Effector memory CD8-positive, alpha-beta T cell (primary cell): ENCODE data around the gene ABCA2.

Source experiments
- ATAC-seq: fragments of 150-1000 bp; cut with Tn5 transposase; replicated peaks from 2 replicates; pipeline ENCODE4 v1.10.0; 2021; ENCODE audit warnings: mild to moderate bottlenecking, moderate library complexity
- DNase-seq, 3 experiments: peaks; one replicate each; pipeline ENCODE4 v3.0.0; 2021
- H3K27ac Mint-ChIP-seq, 2 donors: one replicate each; pipeline ENCODE4 v1.8.0; 2022; ENCODE audit warnings: mild to moderate bottlenecking in 2 of 2, mixed read lengths in 2 of 2, moderate library complexity in 2 of 2
- H3K27me3 Mint-ChIP-seq, 2 donors: one replicate each; pipeline ENCODE4 v1.8.0; 2022; ENCODE audit warnings: mixed read lengths in 2 of 2
- H3K36me3 Mint-ChIP-seq: one replicate; pipeline ENCODE4 v1.8.0; 2022; ENCODE audit warnings: mild to moderate bottlenecking, moderate library complexity, mixed read lengths; ENCODE audit not compliant: insufficient read depth
- H3K4me1 Mint-ChIP-seq, 2 donors: one replicate each; pipeline ENCODE4 v1.8.0; 2022; ENCODE audit warnings: low read depth in 2 of 2, mixed read lengths in 2 of 2
- H3K4me3 Mint-ChIP-seq, 2 donors: one replicate each; pipeline ENCODE4 v1.8.0; 2022; ENCODE audit warnings: mild to moderate bottlenecking in 2 of 2, mixed read lengths in 2 of 2, moderate library complexity in 2 of 2
- H3K9me3 Mint-ChIP-seq, 2 donors: one replicate each; pipeline ENCODE4 v1.8.0; 2022; ENCODE audit warnings: mixed read lengths in 2 of 2

ABCA2 gene

GRCh38 chr9:136963341-136963740, 64.7 kb downstream of the ABCA2 start:
- peaks cover 21% of the 10 kb centered on the region for H3K36me3 Mint-ChIP-seq
- peaks cover 48 to 58% of the 10 kb centered on the region in 2 donors for H3K4me1 Mint-ChIP-seq
- H3K27ac Mint-ChIP-seq = peak overlapping the region; percentile 69 to 82
- DNase-seq = no peak
- ATAC-seq = no peak
- peak overlapping the region; percentile 25 to 56 for H3K4me3 Mint-ChIP-seq
- no peaks in the 10 kb centered on the region for H3K9me3 Mint-ChIP-seq
- no peaks in the 10 kb centered on the region for H3K27me3 Mint-ChIP-seq

- H3K9me3 Mint-ChIP-seq = no peaks in the 10 kb centered on the region
- no peak for ATAC-seq
- H3K36me3 Mint-ChIP-seq = peaks cover 21% of the 10 kb centered on the region
- no peak for DNase-seq
- H3K27me3 Mint-ChIP-seq = no peaks in the 10 kb centered on the region
- H3K4me1 Mint-ChIP-seq = peaks cover 48 to 63% of the 10 kb centered on the region in 2 donors
- H3K4me3 Mint-ChIP-seq = peak overlapping the region; percentile 25 to 56
- peak overlapping the region; percentile 69 to 82 for H3K27ac Mint-ChIP-seq
Measured at GRCh38 chr9:136962701-136963248, 65.3 kb downstream of the ABCA2 start.

- Mint-ChIP-seq H3K27ac (peak overlapping the region in 1 of 2 donors; percentile 82), H3K36me3 (peaks cover 19% of the 10 kb centered on the region), H3K9me3 (no peaks in the 10 kb centered on the region), H3K4me3 (peak overlapping the region; percentile 10 to 56), H3K4me1 (peaks cover 49 to 64% of the 10 kb centered on the region in 2 donors), H3K27me3 (no peaks in the 10 kb centered on the region)
- ATAC-seq = no peak
- no peak for DNase-seq
Measured at GRCh38 chr9:136962163-136962562, 65.9 kb downstream of the ABCA2 start.

DNA sequence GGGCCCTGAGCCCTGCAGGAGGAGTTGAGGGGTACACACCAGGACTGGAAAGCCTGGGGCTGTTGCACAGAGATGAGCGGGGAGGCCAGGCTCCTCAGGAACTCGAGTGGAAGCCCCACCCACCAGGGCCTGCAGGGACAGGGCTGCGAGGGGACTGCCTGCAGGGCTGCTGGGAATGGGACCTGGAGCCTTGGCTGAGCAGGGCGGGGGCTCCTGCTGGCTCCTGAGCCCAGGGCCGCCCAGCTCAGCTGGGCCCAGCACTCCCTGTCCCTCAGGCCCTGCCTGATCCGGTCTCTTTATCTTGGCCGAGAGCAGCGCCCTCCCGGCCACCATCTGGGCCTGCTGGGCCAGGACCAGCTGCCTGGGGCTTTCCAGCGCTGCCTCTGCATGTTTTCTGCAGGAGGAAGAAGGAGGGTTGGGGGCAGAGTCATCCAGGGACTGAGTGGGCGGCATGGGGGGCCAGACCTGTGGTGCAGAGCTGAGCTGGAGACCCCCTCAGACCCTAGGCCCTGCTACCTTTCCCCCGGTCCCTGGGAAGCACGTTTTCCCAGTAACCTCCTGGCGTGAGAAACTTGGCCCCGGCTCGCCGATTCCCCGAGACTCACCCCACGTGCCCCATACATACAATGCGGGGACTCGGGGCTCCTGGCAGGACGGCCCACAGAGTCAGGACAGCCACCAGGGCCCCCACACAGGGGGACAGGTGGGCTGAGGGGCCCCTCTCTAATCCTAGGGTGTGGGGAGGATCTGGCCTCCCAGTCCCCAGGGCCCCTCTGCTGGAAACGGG, 66.6 kb downstream of the ABCA2 start:
- Mint-ChIP-seq H3K4me3 (peak overlapping the region; percentile 75 to 79), H3K4me1 (peaks cover 51 to 67% of the 10 kb centered on the region in 2 donors), H3K36me3 (peaks cover 15% of the 10 kb centered on the region), H3K27me3 (no peaks in the 10 kb centered on the region), H3K9me3 (peaks cover 4 to 6% of the 10 kb centered on the region in 2 donors), H3K27ac (peak overlapping the region; percentile 81 to 93)
- ATAC-seq = no peak
- DNase-seq = no peak

- Mint-ChIP-seq H3K27me3 (no peaks in the 10 kb centered on the region), H3K4me3 (peak overlapping the region; percentile 75 to 79), H3K4me1 (peaks cover 50 to 65% of the 10 kb centered on the region in 2 donors), H3K36me3 (peaks cover 11% of the 10 kb centered on the region), H3K9me3 (peaks cover 4 to 8% of the 10 kb centered on the region in 2 donors), H3K27ac (peak overlapping the region; percentile 81 to 93)
- DNase-seq (no peak), ATAC-seq (no peak)
Measured at GRCh38 chr9:136960938-136961275, 67.1 kb downstream of the ABCA2 start.

DNA sequence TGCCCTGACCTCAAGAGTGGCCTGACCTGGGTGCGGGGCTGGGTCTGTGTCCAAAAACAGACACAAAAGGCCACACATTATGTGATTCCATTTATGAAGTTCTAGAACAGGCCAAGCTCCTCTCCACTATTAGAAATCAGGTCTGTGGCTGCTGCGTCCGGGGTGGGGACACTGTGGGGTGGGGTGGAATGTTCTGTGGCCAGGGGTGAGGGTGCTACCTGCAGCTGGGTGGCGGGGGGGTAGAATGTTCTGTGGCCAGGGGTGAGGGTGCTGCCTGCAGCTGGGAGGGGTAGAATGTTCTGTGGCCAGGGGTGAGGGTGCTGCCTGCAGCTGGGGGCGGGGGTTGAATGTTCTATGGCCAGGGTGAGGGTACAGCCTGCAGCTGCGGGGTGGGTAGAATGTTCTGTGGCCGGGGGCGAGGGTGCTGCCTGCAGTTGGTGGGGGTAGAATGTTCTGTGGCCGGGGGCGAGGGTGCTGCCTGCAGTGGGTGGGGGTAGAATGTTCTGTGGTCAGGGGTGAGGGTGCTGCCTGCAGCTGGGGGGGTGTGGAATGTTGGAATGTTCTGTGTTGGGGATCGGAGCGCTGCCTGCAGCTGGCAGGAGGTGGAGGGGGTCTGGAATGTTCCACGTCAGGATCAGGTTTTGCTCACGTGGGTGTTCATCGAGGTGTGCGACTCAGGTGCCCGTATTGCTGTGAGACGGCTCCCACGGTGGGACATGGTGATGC, 67.7 kb downstream of the ABCA2 start:
- Mint-ChIP-seq H3K36me3 (peaks cover 6% of the 10 kb centered on the region), H3K27me3 (no peaks in the 10 kb centered on the region), H3K4me1 (peaks cover 45 to 61% of the 10 kb centered on the region in 2 donors), H3K4me3 (peak overlapping the region; percentile 75 to 79), H3K27ac (peak overlapping the region; percentile 81 to 93), H3K9me3 (peaks cover 4 to 8% of the 10 kb centered on the region in 2 donors)
- DNase-seq = peak; percentile 56 to 60 (median 58)
- ATAC-seq = peak; percentile 91

GRCh38 chr9:136958898-136959850, 68.9 kb downstream of the ABCA2 start:
- no peak for DNase-seq
- Mint-ChIP-seq H3K9me3 (peaks cover 4 to 8% of the 10 kb centered on the region in 2 donors), H3K27ac (peak overlapping the region; percentile 81 to 93), H3K36me3 (peaks cover 5% of the 10 kb centered on the region), H3K4me3 (peak overlapping the region; percentile 75 to 79), H3K4me1 (peaks cover 49 to 60% of the 10 kb centered on the region in 2 donors), H3K27me3 (no peaks in the 10 kb centered on the region)
- ATAC-seq = no peak

GRCh38 chr9:136958473-136958872, 69.6 kb downstream of the ABCA2 start:
- peaks cover 4 to 8% of the 10 kb centered on the region in 2 donors for H3K9me3 Mint-ChIP-seq
- no peak for DNase-seq
- no peaks in the 10 kb centered on the region for H3K27me3 Mint-ChIP-seq
- peaks cover 5% of the 10 kb centered on the region for H3K36me3 Mint-ChIP-seq
- peak overlapping the region in 1 of 2 donors; percentile 79 for H3K4me3 Mint-ChIP-seq
- no peak for ATAC-seq
- peak overlapping the region; percentile 81 to 93 for H3K27ac Mint-ChIP-seq
- peaks cover 49 to 58% of the 10 kb centered on the region in 2 donors for H3K4me1 Mint-ChIP-seq

- H3K27me3 Mint-ChIP-seq = no peaks in the 10 kb centered on the region
- H3K36me3 Mint-ChIP-seq = peaks cover 5% of the 10 kb centered on the region
- peak overlapping the region in 1 of 2 donors; percentile 93 for H3K27ac Mint-ChIP-seq
- ATAC-seq (no peak), DNase-seq (no peak)
- peaks cover 44 to 52% of the 10 kb centered on the region in 2 donors for H3K4me1 Mint-ChIP-seq
- H3K4me3 Mint-ChIP-seq = peak overlapping the region in 1 of 2 donors; percentile 79
- peaks cover 4 to 8% of the 10 kb centered on the region in 2 donors for H3K9me3 Mint-ChIP-seq
Measured at GRCh38 chr9:136957901-136958300, 70.1 kb downstream of the ABCA2 start.

DNA sequence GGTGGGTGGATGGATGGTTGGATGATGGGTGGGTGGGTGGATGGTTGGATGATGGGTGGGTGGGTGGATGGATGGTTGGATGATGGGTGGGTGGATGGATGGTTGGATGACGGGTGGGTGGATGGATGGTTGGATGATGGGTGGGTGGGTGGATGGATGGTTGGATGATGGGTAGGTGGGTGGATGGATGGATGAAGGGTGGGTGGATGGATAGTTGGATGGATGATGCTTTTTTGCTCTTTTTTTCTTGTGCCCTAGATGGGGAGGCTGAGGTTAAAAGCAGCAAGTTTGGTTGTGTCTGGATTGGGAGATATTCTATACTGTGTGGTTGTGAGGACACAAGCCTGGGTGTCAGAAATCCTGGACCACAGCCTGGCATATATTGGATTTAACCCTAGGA, 70.6 kb downstream of the ABCA2 start:
- Mint-ChIP-seq H3K4me3 (no peak overlapping the region), H3K36me3 (peaks cover 5% of the 10 kb centered on the region), H3K27me3 (no peaks in the 10 kb centered on the region), H3K4me1 (peaks cover 40 to 48% of the 10 kb centered on the region in 2 donors), H3K27ac (peak overlapping the region in 1 of 2 donors; percentile 93), H3K9me3 (peaks cover 4 to 8% of the 10 kb centered on the region in 2 donors)
- no peak for DNase-seq
- ATAC-seq = no peak
